Hepatocyte (in vitro differentiated cells): ENCODE data around the gene AQP7. TPM values are rescaled to one million over a fixed set of nuclear protein-coding genes. Genes with fewer than 3 reads are reported as not detected.

Experiments used
- DNase-seq: peaks from one replicate; pipeline ENCODE4 v3.0.0-alpha.2; 2016; ENCODE audit warnings: low spot score
- H2AFZ ChIP-seq: fragments of 200-600 bp; sonication (generic); 2 replicates; pipeline ENCODE4 v1.6.0; 2016; ENCODE audit warnings: antibody characterized with exemption, mild to moderate bottlenecking
- H3K27ac ChIP-seq: fragments of 200-600 bp; sonication (generic); 2 replicates; pipeline ENCODE4 v1.5.1; 2016; ENCODE audit warnings: mild to moderate bottlenecking
- H3K27me3 ChIP-seq: fragments of 200-600 bp; sonication (generic); 2 replicates; pipeline ENCODE4 v1.6.1; 2016
- H3K36me3 ChIP-seq: fragments of 200-600 bp; sonication (generic); replicated peaks from 2 replicates; pipeline ENCODE4 v1.5.1; 2016; ENCODE audit warnings: low read depth; ENCODE audit not compliant: insufficient read depth
- H3K4me1 ChIP-seq: fragments of 200-600 bp; sonication (generic); 2 replicates; pipeline ENCODE4 v1.5.1; 2016; ENCODE audit warnings: mild to moderate bottlenecking, moderate library complexity; ENCODE audit not compliant: insufficient read depth
- H3K4me2 ChIP-seq: fragments of 200-600 bp; sonication (generic); 2 replicates; pipeline ENCODE4 v1.6.0; 2016
- H3K4me3 ChIP-seq: fragments of 200-600 bp; sonication (generic); 2 replicates; pipeline ENCODE4 v1.5.1; 2016; ENCODE audit warnings: mild to moderate bottlenecking
- H3K79me2 ChIP-seq: fragments of 200-600 bp; sonication (generic); 2 replicates; pipeline ENCODE4 v1.6.0; 2017; ENCODE audit warnings: mild to moderate bottlenecking
- H3K9me2 ChIP-seq: fragments of 200-600 bp; sonication (generic); replicated peaks from 2 replicates; pipeline ENCODE4 v1.6.0; 2017; ENCODE audit warnings: mild to moderate bottlenecking; ENCODE audit not compliant: insufficient read depth
- H3K9me3 ChIP-seq: fragments of 200-600 bp; sonication (generic); 2 replicates; pipeline ENCODE4 v1.5.1; 2016; ENCODE audit warnings: low read depth, mild to moderate bottlenecking
- H4K20me1 ChIP-seq: fragments of 200-600 bp; sonication (generic); 2 replicates; pipeline ENCODE4 v1.6.0; 2016; ENCODE audit warnings: mild to moderate bottlenecking; ENCODE audit not compliant: insufficient read depth, poor library complexity, severe bottlenecking
- EZH2 ChIP-seq: fragments of 200-600 bp; sonication (generic); IDR thresholded peaks from 2 replicates; pipeline ENCODE4 v1.6.1; 2016; ENCODE audit warnings: antibody characterized with exemption, mild to moderate bottlenecking, borderline replicate concordance
- EZH2phosphoT487 ChIP-seq: fragments of 200-600 bp; sonication (generic); IDR thresholded peaks from one replicate; pipeline ENCODE4 v1.6.1; 2018; ENCODE audit warnings: antibody characterized with exemption, mild to moderate bottlenecking, low read depth, moderate library complexity; ENCODE audit not compliant: unreplicated experiment, severe bottlenecking
- WGBS: methylation state at CpG from one replicate; pipeline ENCODE4 v1.1.6; 2016; ENCODE audit warnings: low lambda C conversion rate; ENCODE audit errors: missing lambda C conversion rate; 5-methylcytosine and 5-hydroxymethylcytosine counted together
- polyA plus RNA-seq: library from polyadenylated mRNA; unstranded; fragments of >200 nt; fragmentation: Nextera tagmentation; extraction: Ambion mirVana; gene quantifications from 2 replicates; pipeline ENCODE4 v1.2.1, GENCODE V29; 2016
- total RNA-seq: library from RNA; depleted of rRNA; stranded (reverse); fragments of >200 nt; gene quantifications from 2 replicates; pipeline ENCODE4 v1.2.3, GENCODE V29; 2014
- TF ChIP-seq, protein P1 (sequence below): fragments of 200-600 bp; sonication (generic); IDR thresholded peaks from 2 replicates; pipeline ENCODE4 v1.5.1; 2016; ENCODE audit warnings: antibody characterized with exemption, mild to moderate bottlenecking; ENCODE audit not compliant: poor library complexity

AQP7 gene
- total and polyA plus RNA-seq, 2 experiments from 2014 or later: 11.2 to 16.6 TPM

GRCh38 chr9:33415501-33416038, 13.2 kb upstream of the AQP7 start:
- H4K20me1 ChIP-seq: no peaks in the 10 kb centered on the region
- no peak overlapping the region for H2AFZ ChIP-seq
- H3K9me3 ChIP-seq: no peaks in the 10 kb centered on the region
- peak overlapping the region; percentile 80 for H3K27ac ChIP-seq
- no peaks in the 10 kb centered on the region for H3K27me3 ChIP-seq
- H3K79me2 ChIP-seq: no peaks in the 10 kb centered on the region
- H3K4me3 ChIP-seq: no peak overlapping the region
- WGBS: 24% methylated on average over 9 of the region's 9 CpGs
- H3K4me2 ChIP-seq: peak overlapping the region; percentile 26
- H3K36me3 ChIP-seq: no peaks in the 10 kb centered on the region
- H3K9me2 ChIP-seq: no peaks in the 10 kb centered on the region
- H3K4me1 ChIP-seq: peaks cover 24% of the 10 kb centered on the region
- peak; percentile 91 for DNase-seq
- no peak for TF ChIP-seq EZH2
- TF ChIP-seq, protein P1, sequence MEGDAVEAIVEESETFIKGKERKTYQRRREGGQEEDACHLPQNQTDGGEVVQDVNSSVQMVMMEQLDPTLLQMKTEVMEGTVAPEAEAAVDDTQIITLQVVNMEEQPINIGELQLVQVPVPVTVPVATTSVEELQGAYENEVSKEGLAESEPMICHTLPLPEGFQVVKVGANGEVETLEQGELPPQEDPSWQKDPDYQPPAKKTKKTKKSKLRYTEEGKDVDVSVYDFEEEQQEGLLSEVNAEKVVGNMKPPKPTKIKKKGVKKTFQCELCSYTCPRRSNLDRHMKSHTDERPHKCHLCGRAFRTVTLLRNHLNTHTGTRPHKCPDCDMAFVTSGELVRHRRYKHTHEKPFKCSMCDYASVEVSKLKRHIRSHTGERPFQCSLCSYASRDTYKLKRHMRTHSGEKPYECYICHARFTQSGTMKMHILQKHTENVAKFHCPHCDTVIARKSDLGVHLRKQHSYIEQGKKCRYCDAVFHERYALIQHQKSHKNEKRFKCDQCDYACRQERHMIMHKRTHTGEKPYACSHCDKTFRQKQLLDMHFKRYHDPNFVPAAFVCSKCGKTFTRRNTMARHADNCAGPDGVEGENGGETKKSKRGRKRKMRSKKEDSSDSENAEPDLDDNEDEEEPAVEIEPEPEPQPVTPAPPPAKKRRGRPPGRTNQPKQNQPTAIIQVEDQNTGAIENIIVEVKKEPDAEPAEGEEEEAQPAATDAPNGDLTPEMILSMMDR: peak; percentile 69
- no peak for TF ChIP-seq EZH2phosphoT487

DNA sequence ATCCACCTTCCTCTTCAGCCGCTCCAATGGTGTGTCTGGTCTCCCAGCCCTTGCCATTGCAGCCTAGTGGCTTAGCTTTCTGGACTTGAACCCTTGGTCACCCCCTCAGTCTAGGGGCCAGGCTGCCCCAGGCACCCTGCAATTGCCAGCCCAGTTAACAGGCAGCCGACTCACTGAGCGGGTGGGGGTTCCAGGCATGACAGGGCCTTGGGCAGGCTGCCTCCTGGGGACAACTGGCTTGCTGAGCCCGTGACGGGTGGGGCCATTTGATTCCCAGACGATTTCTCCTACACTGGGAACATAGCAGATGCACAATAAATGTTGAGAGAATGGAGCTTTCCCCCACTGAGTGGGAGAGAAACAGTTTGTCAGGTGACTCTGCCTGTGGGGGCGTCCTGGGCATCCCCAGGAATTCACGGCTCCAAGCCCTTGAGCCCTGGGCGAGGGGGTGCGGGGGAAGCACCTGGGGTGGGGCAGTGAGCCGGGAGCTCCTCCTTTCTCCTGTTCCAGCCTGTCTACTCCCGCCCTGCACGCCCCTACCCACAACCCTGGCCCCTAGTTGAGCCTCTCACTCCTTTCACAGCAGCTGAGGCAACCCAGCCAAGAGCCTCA, 12.6 kb upstream of the AQP7 start:
- no peaks in the 10 kb centered on the region for H3K9me3 ChIP-seq
- H3K27ac ChIP-seq: peak overlapping the region; percentile 67
- no peak for DNase-seq
- H3K27me3 ChIP-seq: no peaks in the 10 kb centered on the region
- H3K79me2 ChIP-seq: no peaks in the 10 kb centered on the region
- 80% methylated on average over 13 of the region's 13 CpGs for WGBS
- H4K20me1 ChIP-seq: no peaks in the 10 kb centered on the region
- H3K4me1 ChIP-seq: peaks cover 24% of the 10 kb centered on the region
- H3K9me2 ChIP-seq: no peaks in the 10 kb centered on the region
- TF ChIP-seq EZH2 (no peak), EZH2phosphoT487 (no peak)
- TF ChIP-seq, protein P1: no peak
- no peaks in the 10 kb centered on the region for H3K36me3 ChIP-seq
- no peak overlapping the region for H3K4me2 ChIP-seq
- H3K4me3 ChIP-seq: no peak overlapping the region
- H2AFZ ChIP-seq: no peak overlapping the region

DNA sequence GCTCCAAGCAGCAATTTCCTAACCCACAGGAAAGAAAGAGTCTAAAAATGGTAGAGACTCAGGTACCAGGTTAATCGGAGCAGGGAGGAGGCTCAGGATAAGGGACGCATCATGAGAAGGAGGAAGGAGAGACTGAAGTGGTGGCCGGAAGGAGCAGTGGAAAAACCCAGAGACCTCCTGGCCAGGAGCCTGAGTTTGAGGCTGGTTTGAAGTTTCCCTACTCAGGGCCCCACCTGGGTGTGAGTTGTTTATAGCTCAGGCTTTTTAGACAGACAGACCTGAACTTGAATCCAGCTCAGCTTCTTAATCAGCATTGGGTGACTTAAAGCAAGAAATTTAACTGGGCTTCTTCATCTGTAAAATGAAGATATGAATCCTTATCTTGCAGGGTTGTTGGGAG, 11.9 kb upstream of the AQP7 start:
- Histone ChIP-seq H3K36me3 (no peaks in the 10 kb centered on the region), H4K20me1 (no peaks in the 10 kb centered on the region), H3K27me3 (no peaks in the 10 kb centered on the region), H2AFZ (no peak overlapping the region), H3K9me2 (no peaks in the 10 kb centered on the region), H3K4me2 (no peak overlapping the region), H3K4me1 (peaks cover 24% of the 10 kb centered on the region), H3K4me3 (no peak overlapping the region), H3K27ac (peak overlapping the region; percentile 67), H3K9me3 (no peaks in the 10 kb centered on the region), H3K79me2 (no peaks in the 10 kb centered on the region)
- DNase-seq: no peak
- no peak for TF ChIP-seq EZH2
- TF ChIP-seq, protein P1: no peak
- TF ChIP-seq EZH2phosphoT487: no peak
- WGBS: 83% methylated on average over 3 of the region's 3 CpGs
